Measurements from ENCODE around the gene TENM4.

TENM4 gene

GRCh38 chr11:78742430-78742829, 698.4 kb downstream of the TENM4 start:
- no peak for TF ChIP-seq REST (IDR thresholded peaks at IDR 0.05; ENCODE audit: low read depth)
- no peak for TF ChIP-seq TAF1 (IDR thresholded peaks at IDR 0.05; ENCODE audit: low read depth)
- TF ChIP-seq TEAD4 (IDR thresholded peaks at IDR 0.05) = no peak
- no peak for TF ChIP-seq USF1 (IDR thresholded peaks at IDR 0.05)
- no peak for TF ChIP-seq ZBTB7A (IDR thresholded peaks at IDR 0.05; ENCODE audit: low read depth)

- no peak for TF ChIP-seq CEBPB (IDR thresholded peaks at IDR 0.05)
- no peak for TF ChIP-seq MAX (IDR thresholded peaks at IDR 0.05)
- no peak for TF ChIP-seq ZBTB7A (IDR thresholded peaks at IDR 0.05; ENCODE audit: low read depth)
- no peak for TF ChIP-seq USF1 (IDR thresholded peaks at IDR 0.05)
- no peak for TF ChIP-seq NFIC (IDR thresholded peaks at IDR 0.05)
- no peak for TF ChIP-seq TEAD4 (IDR thresholded peaks at IDR 0.05)
- no peak for TF ChIP-seq TAF1 (IDR thresholded peaks at IDR 0.05; ENCODE audit: low read depth)
- TF ChIP-seq YY1 (IDR thresholded peaks at IDR 0.05; ENCODE audit: low read depth) = no peak
- no peak for TF ChIP-seq EP300 (IDR thresholded peaks at IDR 0.05; ENCODE audit: borderline replicate concordance)
- TF ChIP-seq REST (IDR thresholded peaks at IDR 0.05; ENCODE audit: low read depth) = no peak
- TF ChIP-seq CREB1 (IDR thresholded peaks at IDR 0.05; ENCODE audit: low read depth) = no peak
- TF ChIP-seq RAD21 (IDR thresholded peaks at IDR 0.05; ENCODE audit: low read depth) = no peak
These were observed 699.1 kb downstream of the TENM4 start for GRCh38 chr11:78741741-78742140.

- TF ChIP-seq REST (IDR thresholded peaks at IDR 0.05; ENCODE audit: low read depth) (no peak), TAF1 (IDR thresholded peaks at IDR 0.05; ENCODE audit: low read depth) (no peak), USF1 (IDR thresholded peaks at IDR 0.05) (no peak), MAX (IDR thresholded peaks at IDR 0.05) (no peak), CEBPB (IDR thresholded peaks at IDR 0.05) (no peak), TCF12 (IDR thresholded peaks at IDR 0.05; ENCODE audit: low read depth) (no peak), RAD21 (IDR thresholded peaks at IDR 0.05; ENCODE audit: low read depth) (no peak), YY1 (IDR thresholded peaks at IDR 0.05; ENCODE audit: low read depth) (no peak), NFIC (IDR thresholded peaks at IDR 0.05) (no peak)
These were observed 700.4 kb downstream of the TENM4 start for GRCh38 chr11:78740199-78741071.

- TF ChIP-seq REST (IDR thresholded peaks at IDR 0.05; ENCODE audit: low read depth) (no peak), ZBTB7A (IDR thresholded peaks at IDR 0.05; ENCODE audit: low read depth) (no peak), CREB1 (IDR thresholded peaks at IDR 0.05; ENCODE audit: low read depth) (no peak), NFIC (IDR thresholded peaks at IDR 0.05) (no peak), USF1 (IDR thresholded peaks at IDR 0.05) (no peak), TAF1 (IDR thresholded peaks at IDR 0.05; ENCODE audit: low read depth) (no peak), CEBPB (IDR thresholded peaks at IDR 0.05) (no peak), FOXM1 (IDR thresholded peaks at IDR 0.05; ENCODE audit: borderline replicate concordance, low read depth) (no peak), TEAD4 (IDR thresholded peaks at IDR 0.05) (no peak), EGR1 (IDR thresholded peaks at IDR 0.05) (no peak), RAD21 (IDR thresholded peaks at IDR 0.05; ENCODE audit: low read depth) (no peak)
These were observed 702.9 kb downstream of the TENM4 start for GRCh38 chr11:78737891-78738290.

Measured in Ishikawa (cell line).